SU-DHL-6 (cell line): ENCODE results near the gene PHRF1.

ENCODE experiments used
- H2AFZ ChIP-seq: fragments of 200-600 bp; sonication (generic); 2 replicates; pipeline ENCODE4 v1.6.1; 2014; ENCODE audit warnings: low read depth, mild to moderate bottlenecking, moderate library complexity, mixed read lengths, antibody characterized with exemption, low read length; ENCODE audit not compliant: severe bottlenecking
- H3F3A ChIP-seq: fragments of 200-600 bp; shearing (Covaris generic); 2 replicates; pipeline ENCODE4 v1.6.0; 2016; ENCODE audit warnings: antibody characterized with exemption, mild to moderate bottlenecking; ENCODE audit not compliant: insufficient read depth
- H3K27ac ChIP-seq: fragments of 200-600 bp; sonication (generic); 2 replicates; pipeline ENCODE4 v1.5.1; 2016; ENCODE audit warnings: low read depth, mild to moderate bottlenecking, low read length, moderate library complexity, mixed read lengths
- H3K27me3 ChIP-seq: fragments of 200-600 bp; sonication (generic), shearing (Covaris generic); 2 replicates; pipeline ENCODE4 v1.6.0; 2014; ENCODE audit warnings: mild to moderate bottlenecking, low read length
- H3K36me3 ChIP-seq: fragments of 200-600 bp; sonication (generic); 2 replicates; pipeline ENCODE4 v1.6.1; 2014; ENCODE audit warnings: mild to moderate bottlenecking, low read length, mixed read lengths
- H3K4me2 ChIP-seq: fragments of 300-600, 200-600 bp; shearing (Covaris generic), sonication (generic); 2 replicates; pipeline ENCODE4 v1.6.0; 2014; ENCODE audit warnings: low read length, low read depth, mild to moderate bottlenecking; ENCODE audit not compliant: poor library complexity, severe bottlenecking
- H3K4me3 ChIP-seq: fragments of 200-600 bp; sonication (generic); 2 replicates; pipeline ENCODE4 v1.5.1; 2014; ENCODE audit warnings: antibody characterized with exemption, low read length, mild to moderate bottlenecking, mixed read lengths; ENCODE audit not compliant: insufficient read depth, poor library complexity, severe bottlenecking
- H3K79me2 ChIP-seq: fragments of 200-600 bp; sonication (generic); 2 replicates; pipeline ENCODE4 v1.6.1; 2014; ENCODE audit warnings: mild to moderate bottlenecking, low read length, moderate library complexity; ENCODE audit not compliant: insufficient read depth
- H3K9ac ChIP-seq: fragments of 200-600 bp; sonication (generic); 2 replicates; pipeline ENCODE4 v1.7.0; 2014; ENCODE audit warnings: mild to moderate bottlenecking, low read length
- H3K9me2 ChIP-seq: fragments of 200-600 bp; sonication (generic); replicated peaks from 2 replicates; pipeline ENCODE4 v1.6.1; 2014; ENCODE audit warnings: low read length; ENCODE audit not compliant: insufficient read depth
- H3K9me3 ChIP-seq: fragments of 200-600 bp; sonication (generic); 2 replicates; pipeline ENCODE4 v1.6.1; 2014; ENCODE audit warnings: low read length, mixed read lengths; ENCODE audit not compliant: insufficient read depth
- H4K20me1 ChIP-seq: fragments of 200-600 bp; sonication (generic); 2 replicates; pipeline ENCODE4 v1.6.1; 2014; ENCODE audit warnings: low read depth, mild to moderate bottlenecking, antibody characterized with exemption, low read length, moderate library complexity, mixed read lengths
- CTCF ChIP-seq: fragments of 200-600 bp; sonication (generic); IDR thresholded peaks from one replicate; pipeline ENCODE4 v1.5.1; 2017; ENCODE audit warnings: antibody characterized with exemption, mild to moderate bottlenecking, low read length, moderate library complexity; ENCODE audit not compliant: insufficient read depth, poor library complexity, severe bottlenecking
- EZH2phosphoT487 ChIP-seq: fragments of 200-600 bp; sonication (generic), shearing (Covaris generic); conservative IDR thresholded peaks from 2 replicates; pipeline ENCODE4 v1.6.1; 2018; ENCODE audit warnings: mild to moderate bottlenecking, antibody characterized with exemption, low read length, moderate library complexity, mixed read lengths

Gene PHRF1

GRCh38 chr11:657691-658126, 81.4 kb downstream of the PHRF1 start:
- Histone ChIP-seq H3K9ac (no peak overlapping the region), H3K4me3 (no peak overlapping the region), H4K20me1 (no peaks in the 10 kb centered on the region), H3K79me2 (no peaks in the 10 kb centered on the region), H3K36me3 (no peaks in the 10 kb centered on the region), H3K9me2 (no peaks in the 10 kb centered on the region), H2AFZ (no peak overlapping the region), H3K27me3 (no peaks in the 10 kb centered on the region), H3K4me2 (no peak overlapping the region), H3K9me3 (no peaks in the 10 kb centered on the region), H3F3A (no peaks in the 10 kb centered on the region), H3K27ac (no peak overlapping the region)
- TF ChIP-seq CTCF (no peak), EZH2phosphoT487 (no peak)

- Histone ChIP-seq H2AFZ (no peak overlapping the region), H3F3A (no peaks in the 10 kb centered on the region), H3K79me2 (no peaks in the 10 kb centered on the region), H3K9me3 (no peaks in the 10 kb centered on the region), H3K27me3 (no peaks in the 10 kb centered on the region), H3K9me2 (no peaks in the 10 kb centered on the region), H3K36me3 (no peaks in the 10 kb centered on the region), H3K27ac (no peak overlapping the region), H3K4me2 (no peak overlapping the region), H4K20me1 (no peaks in the 10 kb centered on the region), H3K9ac (no peak overlapping the region), H3K4me3 (no peak overlapping the region)
- TF ChIP-seq CTCF (no peak), EZH2phosphoT487 (no peak)
Observed at GRCh38 chr11:659532-660085, 83.3 kb downstream of the PHRF1 start.

GRCh38 chr11:660281-660680, 84.0 kb downstream of the PHRF1 start:
- H3K27me3 ChIP-seq: no peaks in the 10 kb centered on the region
- no peak overlapping the region for H3K27ac ChIP-seq
- H4K20me1 ChIP-seq: no peaks in the 10 kb centered on the region
- H3K9ac ChIP-seq: no peak overlapping the region
- no peak overlapping the region for H3K4me2 ChIP-seq
- no peaks in the 10 kb centered on the region for H3K79me2 ChIP-seq
- H3F3A ChIP-seq: no peaks in the 10 kb centered on the region
- H3K9me2 ChIP-seq: no peaks in the 10 kb centered on the region
- H3K36me3 ChIP-seq: no peaks in the 10 kb centered on the region
- TF ChIP-seq CTCF: no peak
- TF ChIP-seq EZH2phosphoT487: no peak
- no peak overlapping the region for H2AFZ ChIP-seq
- H3K4me3 ChIP-seq: no peak overlapping the region
- no peaks in the 10 kb centered on the region for H3K9me3 ChIP-seq
